Neutrophil (primary cell): ENCODE data around the gene TEAD1.

ENCODE experiments used
- H3K27ac ChIP-seq: fragments of 200-600 bp; sonication (generic); 2 replicates; pipeline ENCODE4 v1.5.1; 2016; ENCODE audit warnings: mild to moderate bottlenecking, moderate library complexity
- H3K27me3 ChIP-seq: fragments of 200-600 bp; sonication (generic); 2 replicates; pipeline ENCODE4 v1.6.0; 2016; ENCODE audit warnings: mild to moderate bottlenecking
- H3K36me3 ChIP-seq: fragments of 200-600 bp; sonication (generic); 2 replicates; pipeline ENCODE4 v1.5.1; 2017
- H3K4me1 ChIP-seq, 2 experiments: fragments of 200-600 bp in 1 of 2; sonication (generic) in 1 of 2; 1 replicate in 1 of 2; 2 replicates in 1 of 2; pipeline versions ENCODE4 v1.5.1 to v1.6.1; 2013 to 2016; ENCODE audit warnings: low read depth in 1 of 2, low read length in 1 of 2, mild to moderate bottlenecking in 1 of 2, moderate library complexity in 1 of 2; ENCODE audit not compliant: control insufficient read depth in 1 of 2, insufficient read depth in 1 of 2
- H3K4me3 ChIP-seq, 2 experiments: fragments of 200-600 bp in 1 of 2; sonication (generic) in 1 of 2; 1 replicate in 1 of 2; 2 replicates in 1 of 2; pipeline ENCODE4 v1.5.1; 2013 to 2016; ENCODE audit warnings: low read depth in 1 of 2, low read length in 1 of 2, mild to moderate bottlenecking in 1 of 2, moderate library complexity in 1 of 2
- H3K9me3 ChIP-seq: fragments of 200-600 bp; sonication (generic); 2 replicates; pipeline ENCODE4 v1.5.1; 2016
- CTCF ChIP-seq: fragments of 200-600 bp; sonication (generic); IDR thresholded peaks from 2 replicates; pipeline ENCODE4 v1.5.1; 2016; ENCODE audit warnings: antibody characterized with exemption

Gene TEAD1

DNA sequence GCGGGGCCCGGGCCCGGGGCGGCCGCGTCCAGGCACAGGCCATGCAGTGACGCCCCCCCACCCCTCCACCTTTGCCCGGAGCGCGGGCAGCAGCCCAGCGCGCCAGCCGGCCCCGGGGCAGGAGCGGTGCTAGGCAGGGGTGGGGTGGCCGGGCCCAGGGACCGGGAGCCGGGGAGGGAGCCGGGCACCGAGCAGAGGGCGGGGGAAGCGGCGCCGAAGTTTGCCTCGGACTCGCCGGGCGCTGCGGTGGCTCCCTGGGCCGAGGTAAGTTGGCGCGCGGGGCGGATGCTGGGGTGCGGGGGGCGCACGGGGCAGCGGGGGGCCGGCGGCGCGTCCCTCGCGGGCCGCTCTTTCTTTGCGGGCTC, 332 bp downstream of the TEAD1 start:
- Histone ChIP-seq H3K4me3 (peak overlapping the region in 1 of 2 experiments; percentile 48), H3K36me3 (no peaks in the 10 kb centered on the region), H3K9me3 (no peaks in the 10 kb centered on the region), H3K27ac (no peak overlapping the region), H3K27me3 (peaks cover 91% of the 10 kb centered on the region), H3K4me1 (peaks cover 5 to 9% of the 10 kb centered on the region in 2 experiments)
- TF ChIP-seq CTCF, result no peak

DNA sequence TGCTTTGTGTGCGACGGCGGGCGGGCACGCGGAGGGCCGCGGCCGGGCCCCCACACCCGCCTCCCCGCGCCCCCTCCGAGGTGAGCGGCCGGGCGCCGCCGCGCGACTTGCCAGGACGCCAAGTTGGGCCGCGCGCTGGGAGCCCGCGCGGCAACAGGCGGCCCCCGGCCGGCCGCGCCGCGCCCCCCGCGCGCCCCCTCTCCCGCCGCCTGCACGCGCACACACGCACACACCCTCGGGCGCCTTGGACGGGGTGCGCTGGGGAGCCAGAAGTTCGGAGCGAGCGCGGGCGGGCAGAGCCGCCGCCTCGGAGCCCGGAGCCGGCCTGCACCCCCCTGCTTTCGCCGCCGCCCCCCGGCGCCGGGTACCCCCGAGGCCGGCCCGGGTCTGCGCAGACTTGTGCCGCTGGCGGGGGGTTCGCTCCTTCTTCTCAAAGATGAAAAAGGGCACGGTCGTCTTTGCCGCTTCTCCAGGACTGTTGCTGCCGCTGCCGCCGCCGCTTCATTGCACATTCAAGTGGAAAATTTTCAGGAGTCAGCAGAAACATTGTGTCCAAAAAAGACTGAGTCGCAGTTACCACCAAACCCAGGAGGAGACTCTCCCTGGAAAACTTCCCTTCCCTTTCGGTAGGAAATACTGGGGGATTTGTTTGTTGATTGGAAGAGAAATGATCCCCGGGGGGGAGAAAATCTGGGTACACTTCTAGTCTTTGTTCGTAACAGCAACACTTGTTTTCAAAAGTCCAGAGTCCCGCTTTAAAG, 895 bp downstream of the TEAD1 start:
- peaks cover 93% of the 10 kb centered on the region for H3K27me3 ChIP-seq
- no peak overlapping the region for H3K4me3 ChIP-seq

GRCh38 chr11:12675951-12676711, 1.9 kb downstream of the TEAD1 start:
- Histone ChIP-seq H3K9me3 (no peaks in the 10 kb centered on the region), H3K4me1 (peaks cover 5 to 9% of the 10 kb centered on the region in 2 experiments), H3K36me3 (no peaks in the 10 kb centered on the region), H3K4me3 (no peak overlapping the region), H3K27me3 (peaks cover 100% of the 10 kb centered on the region), H3K27ac (no peak overlapping the region)
- no peak for TF ChIP-seq CTCF

More for the DNA sequence above, 895 bp downstream of the TEAD1 start:
- TF ChIP-seq CTCF, result no peak
- peaks cover 5 to 9% of the 10 kb centered on the region in 2 experiments for H3K4me1 ChIP-seq
- H3K9me3 ChIP-seq, result no peaks in the 10 kb centered on the region
- no peaks in the 10 kb centered on the region for H3K36me3 ChIP-seq
- no peak overlapping the region for H3K27ac ChIP-seq

DNA sequence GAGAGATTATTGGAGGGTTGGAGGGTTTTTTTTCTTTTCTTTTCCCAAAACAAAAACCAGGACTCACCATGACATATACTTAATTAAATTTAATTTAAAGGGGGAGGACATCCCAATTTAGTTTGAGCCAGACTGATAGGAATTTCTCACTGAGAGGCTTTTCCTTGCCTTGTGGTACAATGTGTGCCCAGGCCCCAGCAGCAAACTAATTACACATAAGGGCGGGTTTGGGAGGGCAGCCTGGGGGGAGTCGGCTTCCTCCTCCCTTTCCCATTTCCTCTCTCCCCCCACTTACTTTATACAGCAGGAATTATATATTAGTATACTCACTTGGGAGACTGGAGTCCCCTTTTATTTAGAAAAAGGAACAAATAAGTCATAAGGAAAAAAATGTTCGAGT, 2.9 kb downstream of the TEAD1 start:
- Histone ChIP-seq H3K4me3 (no peak overlapping the region), H3K4me1 (peaks cover 5 to 9% of the 10 kb centered on the region in 2 experiments), H3K27ac (no peak overlapping the region), H3K27me3 (peaks cover 100% of the 10 kb centered on the region), H3K36me3 (no peaks in the 10 kb centered on the region), H3K9me3 (no peaks in the 10 kb centered on the region)
- TF ChIP-seq CTCF, result no peak

GRCh38 chr11:12678092-12678491, 3.9 kb downstream of the TEAD1 start:
- Histone ChIP-seq H3K4me1 (peaks cover 5 to 9% of the 10 kb centered on the region in 2 experiments), H3K27ac (no peak overlapping the region), H3K27me3 (peaks cover 100% of the 10 kb centered on the region), H3K36me3 (no peaks in the 10 kb centered on the region), H3K9me3 (no peaks in the 10 kb centered on the region), H3K4me3 (no peak overlapping the region)
- no peak for TF ChIP-seq CTCF
